ENCODE measurements around the gene CDC42EP3. TPM values are rescaled to one million over a fixed set of nuclear protein-coding genes. Genes with fewer than 3 reads are reported as not detected.

Gene CDC42EP3
- total and polyA plus RNA-seq, 3 donors from 2014 or later = 44.3 to 107 (median 50.6) TPM

DNA sequence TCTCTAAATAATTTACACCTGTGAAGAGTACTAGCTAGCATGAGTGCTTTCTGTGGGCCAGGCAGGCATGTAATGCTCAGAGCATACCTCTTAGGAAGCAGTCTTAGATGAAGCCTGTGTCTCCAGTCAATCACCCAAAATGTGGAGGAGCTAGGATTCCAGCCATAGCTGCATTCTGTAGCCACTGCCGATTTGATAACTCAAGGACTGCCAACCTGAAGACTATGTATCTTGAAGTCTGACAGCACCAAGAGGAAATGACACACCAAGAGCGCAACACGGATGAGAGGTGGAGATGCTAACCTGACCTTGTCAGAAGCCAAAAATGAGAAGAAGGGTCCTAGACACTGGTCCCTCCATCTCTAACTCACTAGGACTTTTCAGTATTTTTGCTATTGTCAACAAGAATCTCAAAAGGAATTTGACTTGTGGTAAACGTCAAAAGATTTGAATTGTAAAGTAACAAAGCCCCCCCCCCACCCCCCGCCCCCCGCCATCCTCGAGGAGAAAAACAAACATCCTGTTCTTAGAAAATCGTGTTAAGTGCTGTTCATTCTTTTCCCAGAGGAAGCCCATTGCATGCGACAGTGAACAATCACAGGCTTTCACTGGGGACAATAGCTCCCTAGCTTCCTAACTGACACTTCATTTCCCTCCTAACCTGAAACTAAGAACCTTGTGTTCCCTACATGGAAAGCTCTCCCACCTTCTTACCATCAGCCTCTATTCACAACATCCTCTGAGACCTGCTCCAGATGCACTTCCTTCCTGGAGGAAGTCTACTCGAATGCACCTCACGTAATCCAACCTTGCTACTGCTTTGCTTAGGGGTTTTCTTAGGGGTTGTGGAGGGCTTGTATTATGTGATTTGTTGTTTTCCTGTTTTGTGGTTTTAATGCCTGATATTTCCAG is 14.7 kb downstream of the CDC42EP3 start:
- intact Hi-C loops (cut with DNase I; ENCODE audit: low total_unique reads) = no loop called here
- TF ChIP-seq POLR2A (IDR thresholded peaks at IDR 0.05) (no peak), CTCF (IDR thresholded peaks at IDR 0.05) (no peak)
- 58 to 66% methylated on average over 11 of the region's 11 CpGs for WGBS, 2 donors
- H3K36me3 ChIP-seq (ENCODE audit: low read depth, missing control alignments) = no peaks in the 10 kb centered on the region
- no peak for DNase-seq
- no peaks in the 10 kb centered on the region for H3K9me3 ChIP-seq
- no peak overlapping the region for H3K4me3 ChIP-seq
- H3K27me3 ChIP-seq = no peaks in the 10 kb centered on the region
- peak overlapping the region in 1 of 2 donors; percentile 78 for H3K27ac ChIP-seq
- peaks cover 16% of the 10 kb centered on the region for H3K4me1 ChIP-seq

DNA sequence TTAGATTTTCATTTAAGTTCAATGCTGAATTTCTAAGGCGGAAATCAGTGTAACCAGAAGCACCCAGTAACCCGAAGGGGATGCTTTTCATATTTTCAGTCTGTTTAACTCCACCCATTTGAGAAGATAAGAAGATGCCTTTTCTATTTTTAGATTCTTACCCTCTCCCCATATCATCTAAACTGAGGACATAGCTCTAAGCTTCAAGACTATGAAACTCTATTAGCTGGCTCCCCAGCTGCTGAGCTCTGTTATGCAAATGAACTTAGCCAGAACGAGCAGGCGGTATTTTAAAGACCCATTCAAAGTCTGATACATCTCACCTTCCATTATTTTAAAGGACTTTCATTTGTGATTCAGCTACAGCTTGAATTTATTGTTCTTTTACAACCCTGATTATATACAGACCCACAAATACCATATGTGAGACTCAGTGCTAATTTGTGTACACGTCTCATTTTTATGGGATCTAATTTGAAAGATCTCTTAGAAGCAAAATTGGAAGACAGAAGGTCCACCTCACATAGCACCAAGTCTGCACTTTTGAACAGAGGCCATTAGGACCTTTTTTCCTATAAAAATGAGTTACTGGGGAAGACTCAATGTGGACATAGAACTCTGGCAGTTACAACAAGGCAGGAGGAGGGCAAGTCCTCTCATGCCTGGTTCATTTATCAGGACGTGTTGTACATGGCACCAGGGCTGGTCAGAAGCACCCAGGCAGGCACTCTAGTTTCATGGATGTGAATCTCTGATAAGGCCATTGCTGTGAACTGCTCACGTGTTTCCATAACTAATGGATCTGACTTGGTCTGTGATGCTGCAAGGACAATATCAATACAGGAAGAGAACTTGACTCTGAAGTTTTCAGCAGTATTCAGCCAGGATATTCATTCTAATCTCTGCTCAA is 16.3 kb downstream of the CDC42EP3 start:
- Histone ChIP-seq H3K4me1 (peaks cover 16% of the 10 kb centered on the region), H3K27ac (peak overlapping the region in 1 of 2 donors; percentile 78), H3K4me3 (no peak overlapping the region), H3K9me3 (no peaks in the 10 kb centered on the region), H3K27me3 (no peaks in the 10 kb centered on the region), H3K36me3 (ENCODE audit: low read depth, missing control alignments) (no peaks in the 10 kb centered on the region)
- 51 to 53% methylated on average over 6 to 7 of the region's 7 CpGs for WGBS, 2 donors
- intact Hi-C loops (cut with DNase I; ENCODE audit: low total_unique reads) = no loop called here
- DNase-seq = no peak
- TF ChIP-seq POLR2A (IDR thresholded peaks at IDR 0.05) = no peak
- TF ChIP-seq CTCF (IDR thresholded peaks at IDR 0.05) = no peak

GRCh38 chr2:37654419-37654818 is 17.0 kb downstream of the CDC42EP3 start:
- Histone ChIP-seq H3K27me3 (no peaks in the 10 kb centered on the region), H3K9me3 (no peaks in the 10 kb centered on the region), H3K4me1 (peaks cover 16% of the 10 kb centered on the region), H3K27ac (peak overlapping the region in 1 of 2 donors; percentile 78), H3K36me3 (ENCODE audit: low read depth, missing control alignments) (no peaks in the 10 kb centered on the region), H3K4me3 (no peak overlapping the region)
- TF ChIP-seq CTCF (IDR thresholded peaks at IDR 0.05) = no peak
- no peak for TF ChIP-seq POLR2A (IDR thresholded peaks at IDR 0.05)
- 57 to 61% methylated on average over 8 of the region's 8 CpGs for WGBS, 2 donors
- intact Hi-C loops (cut with DNase I; ENCODE audit: low total_unique reads) = no loop called here
- DNase-seq = no peak

GRCh38 chr2:37653805-37654378 is 17.6 kb downstream of the CDC42EP3 start:
- TF ChIP-seq CTCF (IDR thresholded peaks at IDR 0.05) = no peak
- no peak for TF ChIP-seq POLR2A (IDR thresholded peaks at IDR 0.05)
- H3K27me3 ChIP-seq = no peaks in the 10 kb centered on the region
- H3K4me1 ChIP-seq = peaks cover 16% of the 10 kb centered on the region
- H3K27ac ChIP-seq = peak overlapping the region in 1 of 2 donors; percentile 78
- WGBS, 2 donors = 46 to 69% methylated on average over 11 to 14 of the region's 14 CpGs
- intact Hi-C loops (cut with DNase I; ENCODE audit: low total_unique reads) = no loop called here
- no peak overlapping the region for H3K4me3 ChIP-seq
- no peak for DNase-seq
- no peaks in the 10 kb centered on the region for H3K36me3 ChIP-seq (ENCODE audit: low read depth, missing control alignments)
- H3K9me3 ChIP-seq = no peaks in the 10 kb centered on the region

All from testis (tissue), 3 donors.